ENCODE measurements around the gene EXOSC7.

GRCh38 chr3:44992555-44993470 is 16.8 kb downstream of the EXOSC7 start:
- TF ChIP-seq CTCF (IDR thresholded peaks at IDR 0.05; ENCODE audit: low read depth, low read length, missing input control) (peak; percentile 46), JUND (IDR thresholded peaks at IDR 0.05) (no peak), REST (IDR thresholded peaks at IDR 0.05) (no peak), FOXA1 (IDR thresholded peaks at IDR 0.05) (no peak)

Data from liver (tissue), 3 donors.